ENCODE measurements around the gene AUTS2.

GRCh38 chr7:70836946-70837345 is 1238.7 kb downstream of the AUTS2 start:
- no peak for TF ChIP-seq EZH2 (IDR thresholded peaks at IDR 0.05; ENCODE audit: low read length, missing control alignments)
- TF ChIP-seq CTCF (conservative IDR thresholded peaks at IDR 0.05 in 1 of 2, IDR thresholded peaks at IDR 0.05 in 1 of 2; ENCODE audit: low read depth in 1 of 2, low read length in 2 of 2) = no peak
